Activated T-helper 2 cell treated with anti-CD3 and anti-CD28 coated beads, Interferon-gamma antibody, Interleukin-2, Interleukin-4, amounts not matched to agents 10 μg/mL and 5 μg/mL and 100 μg/mL, durations not matched to agents 14 hours and 24 hours and 36 hours (primary cell): ENCODE measurements around the gene MYCT1. TPM values are rescaled to one million over a fixed set of nuclear protein-coding genes. Genes with fewer than 3 reads are reported as not detected.
"Not testable (repeated sequence)": the region's sequence is repeated elsewhere in the genome, so short reads cannot be mapped to it uniquely, and the experiment has no call there.

Experiments used
- DNase-seq: peaks from one replicate; pipeline ENCODE4 v3.0.0; 2021; ENCODE audit warnings: low spot score
- H3K27ac Mint-ChIP-seq: one replicate; pipeline ENCODE4 v1.8.0; 2021; ENCODE audit warnings: mixed read lengths
- H3K27me3 Mint-ChIP-seq: one replicate; pipeline ENCODE4 v1.8.0; 2021; ENCODE audit warnings: low read depth, mixed read lengths
- H3K36me3 Mint-ChIP-seq: one replicate; pipeline ENCODE4 v1.8.0; 2021; ENCODE audit warnings: low read depth, mixed read lengths
- H3K4me1 Mint-ChIP-seq: one replicate; pipeline ENCODE4 v1.8.0; 2021; ENCODE audit warnings: low read depth, mixed read lengths
- H3K4me3 Mint-ChIP-seq: one replicate; pipeline ENCODE4 v1.8.0; 2021; ENCODE audit warnings: low read depth, mild to moderate bottlenecking, moderate library complexity, mixed read lengths
- H3K9me3 Mint-ChIP-seq: one replicate; pipeline ENCODE4 v1.8.0; 2021; ENCODE audit warnings: mixed read lengths
- intact Hi-C: fragments of 100-400 bp; cut with micrococcal nuclease; formaldehyde crosslinking; loops from one replicate; pipeline ENCODE4 v1.15.1; 2023
- total RNA-seq: library from RNA; stranded (reverse); gene quantifications from 2 replicates; pipeline ENCODE4 v1.2.3, GENCODE V29; 2022

Gene MYCT1
- not detected in 2 replicates for total RNA-seq

- H3K4me1 Mint-ChIP-seq = no peaks in the 10 kb centered on the region
- H3K27ac Mint-ChIP-seq = no peak within 1 kb of the TSS
- no peak within 1 kb of the TSS for H3K4me3 Mint-ChIP-seq
- no peak for DNase-seq
- H3K27me3 Mint-ChIP-seq = peaks cover 10% of the 10 kb centered on the region
- H3K36me3 Mint-ChIP-seq = no peaks in the 10 kb centered on the region
- no peaks in the 10 kb centered on the region for H3K9me3 Mint-ChIP-seq
- intact Hi-C loops = no loop called here
Measured at GRCh38 chr6:152697634-152698033, at the start of gene MYCT1. Gene MYCT1, plus strand, starts transcription at chr6:152697897. Its CDS starts 6 bp downstream, at chr6:152697903.

- H3K4me1 Mint-ChIP-seq = no peaks in the 10 kb centered on the region
- H3K4me3 Mint-ChIP-seq = no peak overlapping the region
- peaks cover 5% of the 10 kb centered on the region for H3K27me3 Mint-ChIP-seq
- H3K36me3 Mint-ChIP-seq = no peaks in the 10 kb centered on the region
- no peak overlapping the region for H3K27ac Mint-ChIP-seq
- intact Hi-C loops = no loop called here
- no peaks in the 10 kb centered on the region for H3K9me3 Mint-ChIP-seq
- DNase-seq = no peak
Measured at GRCh38 chr6:152648105-152648504, 49.6 kb upstream of the MYCT1 start.

GRCh38 chr6:152651986-152652385, 45.7 kb upstream of the MYCT1 start:
- H3K4me3 Mint-ChIP-seq = no peak overlapping the region
- peaks cover 1% of the 10 kb centered on the region for H3K27me3 Mint-ChIP-seq

GRCh38 chr6:152661776-152662175, 35.9 kb upstream of the MYCT1 start:
- H3K4me3 Mint-ChIP-seq = no peak overlapping the region
- DNase-seq = no peak
- H3K27me3 Mint-ChIP-seq = no peaks in the 10 kb centered on the region
- H3K36me3 Mint-ChIP-seq = no peaks in the 10 kb centered on the region
- no peaks in the 10 kb centered on the region for H3K4me1 Mint-ChIP-seq
- H3K9me3 Mint-ChIP-seq = no peaks in the 10 kb centered on the region
- intact Hi-C loops = loop anchor here (10.0 kb wide), 1 partner anchor 107 kb away; no protein-coding TSS in a partner anchor
- no peak overlapping the region for H3K27ac Mint-ChIP-seq

More at GRCh38 chr6:152651986-152652385, 45.7 kb upstream of the MYCT1 start:
- Mint-ChIP-seq H3K36me3 (no peaks in the 10 kb centered on the region), H3K4me1 (no peaks in the 10 kb centered on the region), H3K27ac (no peak overlapping the region), H3K9me3 (no peaks in the 10 kb centered on the region)
- DNase-seq = no peak
- intact Hi-C loops = no loop called here

GRCh38 chr6:152669895-152670294, 27.8 kb upstream of the MYCT1 start:
- intact Hi-C loops = loop anchor here (10.0 kb wide), 1 partner anchor 115 kb away; no protein-coding TSS in a partner anchor

GRCh38 chr6:152671171-152671570, 26.5 kb upstream of the MYCT1 start:
- no peaks in the 10 kb centered on the region for H3K36me3 Mint-ChIP-seq
- DNase-seq = no peak
- no peaks in the 10 kb centered on the region for H3K4me1 Mint-ChIP-seq
- H3K27ac Mint-ChIP-seq = no peak overlapping the region
- H3K27me3 Mint-ChIP-seq = no peaks in the 10 kb centered on the region
- H3K9me3 Mint-ChIP-seq = no peaks in the 10 kb centered on the region
- H3K4me3 Mint-ChIP-seq = no peak overlapping the region
- intact Hi-C loops = no loop called here

More at GRCh38 chr6:152669895-152670294, 27.8 kb upstream of the MYCT1 start:
- Mint-ChIP-seq H3K27ac (no peak overlapping the region), H3K9me3 (no peaks in the 10 kb centered on the region), H3K4me3 (no peak overlapping the region), H3K36me3 (no peaks in the 10 kb centered on the region), H3K27me3 (no peaks in the 10 kb centered on the region), H3K4me1 (no peaks in the 10 kb centered on the region)
- DNase-seq = no peak

- H3K4me3 Mint-ChIP-seq = no peak overlapping the region
Measured at GRCh38 chr6:152673236-152673635, 24.5 kb upstream of the MYCT1 start.

GRCh38 chr6:152680151-152680550, 17.5 kb upstream of the MYCT1 start:
- no peak for DNase-seq
- H3K27me3 Mint-ChIP-seq = no peaks in the 10 kb centered on the region
- no peaks in the 10 kb centered on the region for H3K4me1 Mint-ChIP-seq
- intact Hi-C loops = no loop called here
- no peak overlapping the region for H3K27ac Mint-ChIP-seq
- no peak overlapping the region for H3K4me3 Mint-ChIP-seq
- H3K36me3 Mint-ChIP-seq = no peaks in the 10 kb centered on the region
- H3K9me3 Mint-ChIP-seq = no peaks in the 10 kb centered on the region

More at GRCh38 chr6:152673236-152673635, 24.5 kb upstream of the MYCT1 start:
- H3K9me3 Mint-ChIP-seq = no peaks in the 10 kb centered on the region
- H3K27ac Mint-ChIP-seq = no peak overlapping the region
- intact Hi-C loops = no loop called here
- DNase-seq = no peak
- H3K36me3 Mint-ChIP-seq = no peaks in the 10 kb centered on the region
- H3K4me1 Mint-ChIP-seq = no peaks in the 10 kb centered on the region
- no peaks in the 10 kb centered on the region for H3K27me3 Mint-ChIP-seq

GRCh38 chr6:152680879-152681517, 16.7 kb upstream of the MYCT1 start:
- DNase-seq = no peak
- intact Hi-C loops = no loop called here
- H3K27ac Mint-ChIP-seq = no peak overlapping the region
- no peak overlapping the region for H3K4me3 Mint-ChIP-seq
- H3K9me3 Mint-ChIP-seq = no peaks in the 10 kb centered on the region
- H3K4me1 Mint-ChIP-seq = no peaks in the 10 kb centered on the region
- H3K27me3 Mint-ChIP-seq = no peaks in the 10 kb centered on the region
- H3K36me3 Mint-ChIP-seq = no peaks in the 10 kb centered on the region

- H3K4me3 Mint-ChIP-seq = no peak overlapping the region
- no peaks in the 10 kb centered on the region for H3K4me1 Mint-ChIP-seq
- intact Hi-C loops = no loop called here
- H3K27me3 Mint-ChIP-seq = no peaks in the 10 kb centered on the region
- no peak overlapping the region for H3K27ac Mint-ChIP-seq
- no peaks in the 10 kb centered on the region for H3K9me3 Mint-ChIP-seq
- H3K36me3 Mint-ChIP-seq = no peaks in the 10 kb centered on the region
- no peak for DNase-seq
Measured at GRCh38 chr6:152682141-152682540, 15.6 kb upstream of the MYCT1 start.

- H3K27ac Mint-ChIP-seq, H3K9me3 Mint-ChIP-seq, intact Hi-C loops, H3K27me3 Mint-ChIP-seq, H3K4me3 Mint-ChIP-seq, H3K4me1 Mint-ChIP-seq, DNase-seq, H3K36me3 Mint-ChIP-seq: not testable (repeated sequence)
Measured at GRCh38 chr6:152682935-152683334, 14.8 kb upstream of the MYCT1 start.

GRCh38 chr6:152685819-152686218, 11.9 kb upstream of the MYCT1 start:
- no peak for DNase-seq
- no peaks in the 10 kb centered on the region for H3K4me1 Mint-ChIP-seq
- intact Hi-C loops = no loop called here
- no peaks in the 10 kb centered on the region for H3K36me3 Mint-ChIP-seq
- H3K27ac Mint-ChIP-seq = no peak overlapping the region
- H3K4me3 Mint-ChIP-seq = no peak overlapping the region
- no peaks in the 10 kb centered on the region for H3K9me3 Mint-ChIP-seq
- no peaks in the 10 kb centered on the region for H3K27me3 Mint-ChIP-seq

GRCh38 chr6:152695372-152696045, 2.2 kb upstream of the MYCT1 start:
- Mint-ChIP-seq H3K4me1 (no peaks in the 10 kb centered on the region), H3K9me3 (no peaks in the 10 kb centered on the region), H3K4me3 (no peak overlapping the region), H3K36me3 (no peaks in the 10 kb centered on the region), H3K27me3 (peaks cover 4% of the 10 kb centered on the region), H3K27ac (no peak overlapping the region)
- DNase-seq = no peak
- intact Hi-C loops = no loop called here
